Measurements from ENCODE around the gene HPSE2. TPM values are rescaled to one million over a fixed set of nuclear protein-coding genes. Genes with fewer than 3 reads are reported as not detected.

HPSE2 gene
- total RNA-seq, 1 donor from 2014 or later = not detected

DNA sequence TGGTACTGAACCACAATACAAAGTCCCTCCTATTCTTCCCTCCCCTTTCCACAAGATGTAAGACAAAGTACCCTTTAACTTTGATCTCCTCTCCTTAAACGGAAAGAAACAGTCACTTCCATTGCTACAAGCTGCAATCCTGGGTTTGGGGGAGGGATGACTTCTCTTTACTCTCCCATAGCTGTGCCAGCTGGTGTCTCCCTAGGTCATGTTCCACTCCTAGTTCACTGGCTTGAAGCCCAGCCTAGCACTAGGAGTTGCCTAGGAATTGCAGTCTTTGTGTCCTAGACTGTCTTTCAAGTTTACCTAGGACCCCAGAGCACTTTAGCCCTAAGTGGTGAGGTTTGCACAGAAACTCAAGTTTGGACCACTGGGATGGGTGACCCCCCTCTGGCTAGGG lies 311.1 kb downstream of the HPSE2 start:
- H3K4me3 ChIP-seq (ENCODE audit: low read depth, low read length) = no peak overlapping the region
- no peak for DNase-seq (ENCODE audit: low read depth)
- TF ChIP-seq, protein P1, sequence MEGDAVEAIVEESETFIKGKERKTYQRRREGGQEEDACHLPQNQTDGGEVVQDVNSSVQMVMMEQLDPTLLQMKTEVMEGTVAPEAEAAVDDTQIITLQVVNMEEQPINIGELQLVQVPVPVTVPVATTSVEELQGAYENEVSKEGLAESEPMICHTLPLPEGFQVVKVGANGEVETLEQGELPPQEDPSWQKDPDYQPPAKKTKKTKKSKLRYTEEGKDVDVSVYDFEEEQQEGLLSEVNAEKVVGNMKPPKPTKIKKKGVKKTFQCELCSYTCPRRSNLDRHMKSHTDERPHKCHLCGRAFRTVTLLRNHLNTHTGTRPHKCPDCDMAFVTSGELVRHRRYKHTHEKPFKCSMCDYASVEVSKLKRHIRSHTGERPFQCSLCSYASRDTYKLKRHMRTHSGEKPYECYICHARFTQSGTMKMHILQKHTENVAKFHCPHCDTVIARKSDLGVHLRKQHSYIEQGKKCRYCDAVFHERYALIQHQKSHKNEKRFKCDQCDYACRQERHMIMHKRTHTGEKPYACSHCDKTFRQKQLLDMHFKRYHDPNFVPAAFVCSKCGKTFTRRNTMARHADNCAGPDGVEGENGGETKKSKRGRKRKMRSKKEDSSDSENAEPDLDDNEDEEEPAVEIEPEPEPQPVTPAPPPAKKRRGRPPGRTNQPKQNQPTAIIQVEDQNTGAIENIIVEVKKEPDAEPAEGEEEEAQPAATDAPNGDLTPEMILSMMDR (conservative IDR thresholded peaks at IDR 0.05; ENCODE audit: low read depth, low read length) = no peak

DNA sequence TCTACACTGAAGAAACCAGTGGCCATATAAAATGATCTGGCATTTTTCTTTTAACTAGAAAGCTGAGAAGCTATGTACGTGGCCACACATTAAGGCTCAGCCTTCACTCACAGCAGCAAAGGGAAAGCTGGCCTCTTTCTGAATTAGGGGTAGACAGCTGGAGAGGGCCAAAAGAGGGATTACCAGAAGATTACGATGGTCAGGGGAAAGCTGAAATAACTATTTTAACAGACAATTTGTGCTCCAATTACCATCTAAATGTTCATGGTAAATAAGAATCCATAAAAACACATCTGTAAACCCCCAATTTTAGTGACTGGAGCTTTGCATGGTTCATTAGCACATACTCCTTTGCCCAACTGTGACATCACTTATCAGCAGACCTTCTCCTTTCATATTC lies 314.3 kb downstream of the HPSE2 start:
- no peak overlapping the region for H3K4me3 ChIP-seq (ENCODE audit: low read depth, low read length)
- DNase-seq (ENCODE audit: low read depth) = no peak
- TF ChIP-seq, protein P1 (conservative IDR thresholded peaks at IDR 0.05; ENCODE audit: low read depth, low read length) = no peak

DNA sequence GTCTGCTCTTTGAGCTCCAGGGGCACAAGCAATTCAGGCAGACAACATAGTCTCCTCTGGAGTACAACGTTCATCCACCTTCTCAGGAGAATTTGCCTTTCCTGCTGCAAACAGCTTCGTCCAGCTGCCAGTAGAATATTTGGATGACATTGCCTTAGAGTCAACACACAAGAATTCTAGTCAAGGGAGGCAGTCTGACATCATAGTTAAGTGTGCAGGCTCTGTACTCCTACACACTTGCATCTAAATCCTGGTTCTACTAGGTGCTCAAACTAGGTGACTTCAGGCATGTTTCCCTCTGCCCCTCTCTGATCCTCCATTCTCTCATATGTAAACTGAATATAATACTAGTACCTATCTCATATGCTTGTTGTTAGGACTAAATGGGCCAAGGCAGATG lies 314.8 kb downstream of the HPSE2 start:
- TF ChIP-seq, protein P1 (conservative IDR thresholded peaks at IDR 0.05; ENCODE audit: low read depth, low read length) = no peak
- DNase-seq (ENCODE audit: low read depth) = no peak
- no peak overlapping the region for H3K4me3 ChIP-seq (ENCODE audit: low read depth, low read length)

DNA sequence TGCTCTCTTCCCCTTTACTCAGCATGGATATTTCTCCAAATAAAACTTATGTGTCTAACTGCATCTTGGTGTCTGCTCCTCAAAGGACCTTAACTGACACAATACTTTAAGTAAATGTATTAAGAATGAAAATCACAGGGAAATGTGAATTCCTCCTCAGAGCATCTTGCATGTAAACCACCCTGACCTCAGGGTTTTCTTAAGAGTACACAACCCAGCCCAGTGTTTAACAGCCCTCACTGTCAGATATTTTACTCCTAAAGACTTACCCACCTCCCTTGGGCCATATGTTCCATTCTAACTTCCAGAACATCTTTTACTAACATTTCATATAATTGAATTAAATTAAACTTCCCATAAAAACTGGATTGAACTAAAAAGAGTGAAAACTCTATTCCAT lies 315.3 kb downstream of the HPSE2 start:
- TF ChIP-seq, protein P1 (conservative IDR thresholded peaks at IDR 0.05; ENCODE audit: low read depth, low read length) = no peak
- no peak overlapping the region for H3K4me3 ChIP-seq (ENCODE audit: low read depth, low read length)
- DNase-seq (ENCODE audit: low read depth) = no peak

DNA sequence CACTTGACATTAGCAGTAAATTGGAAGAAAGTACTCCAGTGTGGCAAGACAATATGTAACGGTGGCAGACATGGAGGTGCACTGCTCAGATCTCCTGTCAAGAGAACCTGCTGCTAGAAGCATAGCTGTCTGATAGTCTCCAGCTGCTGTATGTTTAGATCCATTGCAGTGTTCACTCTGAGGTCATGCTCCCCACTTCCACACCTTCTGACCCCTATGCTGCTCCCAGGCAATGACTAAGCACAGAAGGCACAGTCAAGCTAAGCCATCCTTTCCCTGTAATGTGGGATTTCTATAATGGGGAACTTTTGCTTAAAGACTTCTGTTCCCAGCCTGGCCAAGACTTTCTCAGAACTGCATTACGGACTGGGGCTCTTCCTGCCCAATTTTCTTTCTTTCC lies 315.8 kb downstream of the HPSE2 start:
- DNase-seq (ENCODE audit: low read depth) = no peak
- TF ChIP-seq, protein P1 (conservative IDR thresholded peaks at IDR 0.05; ENCODE audit: low read depth, low read length) = no peak
- H3K4me3 ChIP-seq (ENCODE audit: low read depth, low read length) = no peak overlapping the region

DNA sequence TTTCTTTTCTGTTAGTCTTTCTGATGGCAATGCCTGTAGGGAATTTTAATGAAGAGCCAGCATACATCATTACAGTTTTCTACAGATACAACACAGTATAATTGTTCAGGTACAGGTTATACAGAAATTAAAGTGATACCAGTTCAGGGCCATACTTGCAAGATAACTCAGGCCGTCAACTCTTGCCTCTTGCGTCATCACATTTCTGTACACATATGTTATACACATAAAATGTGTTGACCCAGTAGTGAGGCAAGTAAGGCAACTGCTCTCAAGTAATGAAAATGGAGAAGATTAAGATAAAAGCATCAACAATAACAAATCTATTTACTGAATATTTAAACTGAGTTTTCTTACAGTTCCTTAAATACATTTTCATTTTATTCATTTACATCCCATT lies 317.8 kb downstream of the HPSE2 start:
- TF ChIP-seq, protein P1 (conservative IDR thresholded peaks at IDR 0.05; ENCODE audit: low read depth, low read length) = no peak
- no peak overlapping the region for H3K4me3 ChIP-seq (ENCODE audit: low read depth, low read length)
- no peak for DNase-seq (ENCODE audit: low read depth)

DNA sequence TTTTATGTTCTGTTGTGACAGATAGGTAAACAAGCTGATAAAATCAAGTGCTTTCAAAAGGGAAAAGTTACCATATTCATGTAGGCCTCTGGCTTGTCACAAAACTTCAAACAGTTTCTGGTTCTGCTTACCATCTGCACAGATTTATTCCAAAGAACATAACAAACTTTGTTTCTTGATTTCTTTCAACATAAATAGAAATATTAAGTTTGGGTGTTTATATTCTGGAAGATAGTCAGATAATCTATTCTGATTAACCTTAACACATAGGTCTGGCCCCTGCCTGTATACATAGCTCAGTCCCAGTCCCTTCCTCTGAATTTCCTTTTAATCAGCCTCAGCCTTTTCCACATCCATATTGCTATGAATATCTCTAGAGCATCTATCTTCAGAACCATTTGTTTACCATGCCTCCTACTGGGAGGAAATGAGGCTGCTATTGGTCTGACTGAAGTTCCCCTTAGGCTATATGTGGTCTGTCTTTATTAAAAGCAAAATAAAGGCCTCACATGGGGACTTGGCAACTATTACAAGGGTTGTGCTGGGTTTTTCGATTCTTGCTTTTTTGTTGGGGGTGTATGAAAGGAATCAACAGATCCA lies 319.0 kb downstream of the HPSE2 start:
- no peak for DNase-seq (ENCODE audit: low read depth)
- H3K4me3 ChIP-seq (ENCODE audit: low read depth, low read length) = no peak overlapping the region
- TF ChIP-seq, protein P1 (conservative IDR thresholded peaks at IDR 0.05; ENCODE audit: low read depth, low read length) = no peak

Measured in epithelial cell of proximal tubule (primary cell).